ENCODE data around the gene MAP4. TPM values are rescaled to one million over a fixed set of nuclear protein-coding genes. Genes with fewer than 3 reads are reported as not detected.

MAP4 gene
- total RNA-seq, 4 donors from 2014 or later, result 597 to 976 (median 687) TPM

- peaks cover 2 to 90% of the 10 kb centered on the region in 2 donors for H3K36me3 ChIP-seq
- TF ChIP-seq POLR2A (IDR thresholded peaks at IDR 0.05) (no peak), CTCF (IDR thresholded peaks at IDR 0.05 in 4 of 5, conservative IDR thresholded peaks at IDR 0.05 in 1 of 5) (no peak)
- no peak overlapping the region for H3K4me3 ChIP-seq
- H3K9me3 ChIP-seq, result no peaks in the 10 kb centered on the region
- no peak for ATAC-seq
- DNase-seq, result no peak
- peaks cover 28 to 37% of the 10 kb centered on the region in 2 donors for H3K4me1 ChIP-seq
- no peaks in the 10 kb centered on the region for H3K27me3 ChIP-seq
- intact Hi-C loops (cut with DNase I; ENCODE audit: low total_unique reads), result no loop called here
- H3K27ac ChIP-seq, result peak overlapping the region; percentile 75 to 90 (median 82)
- in situ Hi-C loops (cut with MboI; ENCODE audit: low sequenced_read_pairs in 4 of 4), result no loop called here
These were observed 161.9 kb downstream of the MAP4 start for GRCh38 chr3:47854267-47854666.

- Histone ChIP-seq H3K27me3 (no peaks in the 10 kb centered on the region), H3K4me1 (peaks cover 26 to 34% of the 10 kb centered on the region in 2 donors), H3K4me3 (no peak overlapping the region), H3K36me3 (peaks cover 2 to 95% of the 10 kb centered on the region in 2 donors), H3K27ac (peak overlapping the region; percentile 75 to 90 (median 82)), H3K9me3 (no peaks in the 10 kb centered on the region)
- ATAC-seq (no peak), DNase-seq (no peak)
- TF ChIP-seq CTCF (IDR thresholded peaks at IDR 0.05 in 4 of 5, conservative IDR thresholded peaks at IDR 0.05 in 1 of 5) (no peak), POLR2A (IDR thresholded peaks at IDR 0.05) (no peak)
- intact Hi-C loops (cut with DNase I; ENCODE audit: low total_unique reads), result no loop called here
- in situ Hi-C loops (cut with MboI; ENCODE audit: low sequenced_read_pairs in 4 of 4), result no loop called here
These were observed 163.3 kb downstream of the MAP4 start for GRCh38 chr3:47852604-47853602.

- Histone ChIP-seq H3K4me3 (no peak overlapping the region), H3K27ac (peak overlapping the region; percentile 5 to 90 (median 82)), H3K36me3 (peaks cover 2 to 95% of the 10 kb centered on the region in 2 donors), H3K27me3 (no peaks in the 10 kb centered on the region), H3K9me3 (no peaks in the 10 kb centered on the region), H3K4me1 (peaks cover 17 to 25% of the 10 kb centered on the region in 2 donors)
- in situ Hi-C loops (cut with MboI; ENCODE audit: low sequenced_read_pairs in 4 of 4) (no loop called here), intact Hi-C loops (cut with DNase I; ENCODE audit: low total_unique reads) (no loop called here)
- TF ChIP-seq CTCF (IDR thresholded peaks at IDR 0.05 in 4 of 5, conservative IDR thresholded peaks at IDR 0.05 in 1 of 5) (no peak), POLR2A (IDR thresholded peaks at IDR 0.05) (no peak)
- DNase-seq, result no peak
- ATAC-seq, result no peak
These were observed 164.2 kb downstream of the MAP4 start for GRCh38 chr3:47851888-47852603.

- H3K9me3 ChIP-seq, result no peaks in the 10 kb centered on the region
- no peak overlapping the region for H3K4me3 ChIP-seq
- intact Hi-C loops (cut with DNase I; ENCODE audit: low total_unique reads), result no loop called here
- DNase-seq, result no peak
- no peaks in the 10 kb centered on the region for H3K27me3 ChIP-seq
- TF ChIP-seq POLR2A (IDR thresholded peaks at IDR 0.05), result no peak
- TF ChIP-seq CTCF (IDR thresholded peaks at IDR 0.05 in 4 of 5, conservative IDR thresholded peaks at IDR 0.05 in 1 of 5), result no peak
- H3K36me3 ChIP-seq, result peaks cover 2 to 97% of the 10 kb centered on the region in 2 donors
- in situ Hi-C loops (cut with MboI; ENCODE audit: low sequenced_read_pairs in 4 of 4), result no loop called here
- peaks cover 7 to 13% of the 10 kb centered on the region in 2 donors for H3K4me1 ChIP-seq
- no peak for ATAC-seq
- H3K27ac ChIP-seq, result peak overlapping the region; percentile 7 to 90 (median 21)
These were observed 165.4 kb downstream of the MAP4 start for GRCh38 chr3:47850564-47851410.
